ENCODE results near the gene ANKH.

The ANKH gene

GRCh38 chr5:14659821-14660607 lies 211.6 kb downstream of the ANKH start:
- no peak for DNase-seq

- no peak for DNase-seq
These were observed 214.7 kb downstream of the ANKH start for GRCh38 chr5:14656898-14657297.

- no peak for DNase-seq
These were observed 216.3 kb downstream of the ANKH start for GRCh38 chr5:14655146-14655741.
